HepG2 (cell line): ENCODE results near the gene C17orf58. TPM values are rescaled to one million over a fixed set of nuclear protein-coding genes. Genes with fewer than 3 reads are reported as not detected.
A peak's percentile ranks its signal among the peaks of the same experiment; 100 is the strongest.

ENCODE experiments used
- AGO2 ChIP-seq: fragments of 200-400 bp; formaldehyde crosslinking; optimal IDR thresholded peaks from 2 replicates; pipeline ENCODE3; 2017; ENCODE audit warnings: mild to moderate bottlenecking, low read depth, low read length, moderate library complexity
- BRD4 ChIP-seq: sonication (generic); formaldehyde crosslinking; IDR thresholded peaks from 2 replicates; pipeline ENCODE4 v1.4.0; 2020; ENCODE audit warnings: missing genetic modification reagents
- CBFB ChIP-seq: sonication (generic); formaldehyde crosslinking; IDR thresholded peaks from 2 replicates; pipeline ENCODE4 v1.4.0; 2020; ENCODE audit warnings: missing genetic modification reagents
- CREB1 ChIP-seq, 2 experiments: fragments of 450-650 bp in 1 of 2; IDR thresholded peaks; 2 replicates each; pipeline ENCODE4 v1.6.1; 2016 to 2017; ENCODE audit warnings: control low read depth in 1 of 2, mild to moderate bottlenecking in 1 of 2, missing compliant biosample characterization in 1 of 2, missing genetic modification characterization in 1 of 2
- DRAP1 ChIP-seq: IDR thresholded peaks from 2 replicates; pipeline ENCODE4 v1.6.1; 2016; ENCODE audit warnings: missing genetic modification reagents, missing compliant biosample characterization
- FOXK2 ChIP-seq: fragments of 450-650 bp; IDR thresholded peaks from 2 replicates; pipeline ENCODE4 v1.6.1; 2016
- HMGA1 ChIP-seq: sonication (generic); formaldehyde crosslinking; conservative IDR thresholded peaks from 2 replicates; pipeline ENCODE4 v1.4.0; 2020; ENCODE audit warnings: missing genetic modification reagents
- MED8 ChIP-seq: sonication (generic); formaldehyde crosslinking; IDR thresholded peaks from 2 replicates; pipeline ENCODE4 v1.8.1; 2023; ENCODE audit warnings: mild to moderate bottlenecking, missing genetic modification reagents; ENCODE audit not compliant: insufficient replicate concordance
- MYC ChIP-seq: sonication (generic); formaldehyde crosslinking; IDR thresholded peaks from 2 replicates; pipeline ENCODE4 v1.9.0; 2021; ENCODE audit warnings: missing genetic modification reagents, borderline replicate concordance
- NR0B2 ChIP-seq: sonication (generic); formaldehyde crosslinking; IDR thresholded peaks from 2 replicates; pipeline ENCODE4 v1.4.0; 2020; ENCODE audit warnings: mild to moderate bottlenecking, missing genetic modification reagents
- REXO4 ChIP-seq: sonication (generic); formaldehyde crosslinking; IDR thresholded peaks from 2 replicates; pipeline ENCODE4 v1.8.0; 2022; ENCODE audit warnings: missing genetic modification reagents, mild to moderate bottlenecking, borderline replicate concordance
- TBX3 ChIP-seq: fragments of 450-650 bp; IDR thresholded peaks from 2 replicates; pipeline ENCODE4 v1.6.1; 2017; ENCODE audit warnings: antibody characterized with exemption, mild to moderate bottlenecking, inconsistent platforms, borderline replicate concordance
- TEAD3 ChIP-seq: optimal IDR thresholded peaks from 2 replicates; pipeline ENCODE3; 2016; ENCODE audit warnings: borderline replicate concordance
- THRA ChIP-seq: sonication (generic); formaldehyde crosslinking; IDR thresholded peaks from 2 replicates; pipeline ENCODE4 v1.4.0; 2020; ENCODE audit warnings: missing genetic modification reagents, borderline replicate concordance
- ZHX1 ChIP-seq: sonication (generic); formaldehyde crosslinking; IDR thresholded peaks from 2 replicates; pipeline ENCODE4 v1.8.1; 2022; ENCODE audit warnings: low read depth, mild to moderate bottlenecking, missing genetic modification reagents
- ZIK1 ChIP-seq: sonication (generic); formaldehyde crosslinking; IDR thresholded peaks from 2 replicates; pipeline ENCODE4 v1.5.0; 2020; ENCODE audit warnings: mild to moderate bottlenecking, low read depth, missing genetic modification reagents, borderline replicate concordance
- ZNF12 ChIP-seq: sonication (generic); formaldehyde crosslinking; IDR thresholded peaks from 2 replicates; pipeline ENCODE4 v1.5.0; 2020; ENCODE audit warnings: missing genetic modification reagents
- ZNF232 ChIP-seq: sonication (generic); formaldehyde crosslinking; IDR thresholded peaks from 2 replicates; pipeline ENCODE4 v1.4.0; 2020; ENCODE audit warnings: missing genetic modification reagents, borderline replicate concordance
- ZNF263 ChIP-seq: sonication (generic); formaldehyde crosslinking; IDR thresholded peaks from 2 replicates; pipeline ENCODE4 v1.4.0; 2020; ENCODE audit warnings: missing genetic modification reagents
- ZNF343 ChIP-seq: sonication (generic); formaldehyde crosslinking; IDR thresholded peaks from 2 replicates; pipeline ENCODE4 v1.4.0; 2020; ENCODE audit warnings: mild to moderate bottlenecking, missing genetic modification reagents
- ZNF589 ChIP-seq: sonication (generic); formaldehyde crosslinking; conservative IDR thresholded peaks from 2 replicates; pipeline ENCODE4 v1.8.0; 2022; ENCODE audit warnings: mild to moderate bottlenecking, moderate library complexity, missing genetic modification reagents
- ZNF670 ChIP-seq: sonication (generic); formaldehyde crosslinking; IDR thresholded peaks from 2 replicates; pipeline ENCODE4 v1.8.0; 2022; ENCODE audit warnings: mild to moderate bottlenecking, missing genetic modification reagents, borderline replicate concordance
- ZNF781 ChIP-seq: sonication (generic); formaldehyde crosslinking; IDR thresholded peaks from 2 replicates; pipeline ENCODE4 v1.5.1; 2020; ENCODE audit warnings: borderline replicate concordance, mild to moderate bottlenecking, missing genetic modification reagents; ENCODE audit errors: not compliant biosample characterization
- polyA plus RNA-seq, 8 experiments: library from polyadenylated mRNA; depleted of rRNA in 3 of 8; stranded (reverse) in 7 of 8; unstranded in 1 of 8; fragments of >200 nt; fragmentation: Illumina TruSeq in 4 of 8; extraction: Trizol in 4 of 8; gene quantifications; 2 replicates each; pipeline versions ENCODE4 v1.2.1 to v1.2.3, GENCODE V29; 2011 to 2016; ENCODE audit warnings: low read depth in 4 of 8, missing spikeins in 1 of 8, mixed read lengths in 1 of 8; ENCODE audit not compliant: insufficient read depth in 1 of 8
- total RNA-seq, 5 experiments: library from RNA; depleted of rRNA; stranded (reverse); fragments of >200 nt; fragmentation: Illumina TruSeq; extraction: Trizol; gene quantifications; 2 replicates each; pipeline ENCODE4 v1.2.3, GENCODE V29; 2016; ENCODE audit warnings: low read depth in 1 of 5

The C17orf58 gene
- total and polyA plus RNA-seq, 2 of the 13 experiments (the other 11 are each of a cell fraction or from before 2014, with no cell fraction given), result 15.6 to 15.8 TPM

GRCh38 chr17:68035523-68036303 lies 39.4 kb upstream of the C17orf58 start, which contains the start of gene KPNA2 (continued):
- TF ChIP-seq ZNF589 (peak; percentile 91), HMGA1 (no peak), DRAP1 (CRISPR knock-in tag) (peak; percentile 95), MYC (CRISPR knock-in tag) (peak; percentile 94), ZNF12 (CRISPR knock-in tag) (0 out of 2 replicates have a peak, but pooled peaks have one; percentile 62), THRA (CRISPR knock-in tag) (no peak), MED8 (CRISPR knock-in tag) (peak; percentile 88), FOXK2 (peak; percentile 64; the same call in 1 of the 2 replicates), ZNF343 (CRISPR knock-in tag) (peak; percentile 86; the same call in 1 of the 2 replicates), ZHX1 (CRISPR knock-in tag) (no peak), CBFB (CRISPR knock-in tag) (peak; percentile 76), CREB1 (IDR thresholded peaks at IDR 0.05) (peak; percentile 82), CREB1 (CRISPR knock-in tag; IDR thresholded peaks at IDR 0.05) (peak; percentile 92), ZNF232 (CRISPR knock-in tag) (peak; percentile 77), TEAD3 (CRISPR knock-in tag) (peak; percentile 6), REXO4 (CRISPR knock-in tag) (peak; percentile 94), ZNF263 (peak; percentile 74), NR0B2 (peak; percentile 90), BRD4 (CRISPR knock-in tag) (peak; percentile 83), ZNF781 (CRISPR knock-in tag) (peak; percentile 89), TBX3 (peak; percentile 52), AGO2 (peak; percentile 98), ZNF670 (peak; percentile 64; the same call in 1 of the 2 replicates), ZIK1 (peak; percentile 91; the same call in 1 of the 2 replicates)
